GM20000 (cell line): Measurements from ENCODE around the gene TAMALIN.

ENCODE experiments used
- DNase-seq: peaks from one replicate; pipeline ENCODE4 v3.0.0; 2012; ENCODE audit warnings: low spot score
- TF ChIP-seq, protein P1 (sequence below): IDR thresholded peaks from 2 replicates; pipeline ENCODE4 v1.5.1; 2012; ENCODE audit warnings: mild to moderate bottlenecking, control low read depth; ENCODE audit errors: extremely low read depth, missing control alignments

TAMALIN gene

DNA sequence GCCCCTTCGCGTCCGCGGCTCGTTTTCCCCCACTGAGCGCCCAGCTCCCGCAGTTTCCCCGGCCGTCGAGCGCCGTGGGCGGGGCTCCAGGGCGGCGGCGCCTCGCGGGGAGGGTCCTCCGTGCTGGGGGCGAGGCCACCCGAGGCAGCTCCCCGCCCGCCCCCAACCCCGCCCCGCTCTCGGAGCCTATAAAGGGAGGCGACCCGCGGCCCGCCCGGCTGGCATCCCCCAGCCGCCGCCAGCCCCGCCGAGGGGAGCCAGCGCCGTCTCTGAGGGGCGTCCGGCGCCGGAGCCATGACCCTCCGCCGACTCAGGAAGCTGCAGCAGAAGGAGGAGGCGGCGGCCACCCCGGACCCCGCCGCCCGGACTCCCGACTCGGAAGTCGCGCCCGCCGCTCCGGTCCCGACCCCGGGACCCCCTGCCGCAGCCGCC, at the start of gene TAMALIN:
Gene TAMALIN, plus strand, starts transcription at position 221 of the 432 bp plus-strand sequence. Its CDS starts 74 bp downstream, at position 295.
- DNase-seq: peak; percentile 81
- TF ChIP-seq, protein P1, sequence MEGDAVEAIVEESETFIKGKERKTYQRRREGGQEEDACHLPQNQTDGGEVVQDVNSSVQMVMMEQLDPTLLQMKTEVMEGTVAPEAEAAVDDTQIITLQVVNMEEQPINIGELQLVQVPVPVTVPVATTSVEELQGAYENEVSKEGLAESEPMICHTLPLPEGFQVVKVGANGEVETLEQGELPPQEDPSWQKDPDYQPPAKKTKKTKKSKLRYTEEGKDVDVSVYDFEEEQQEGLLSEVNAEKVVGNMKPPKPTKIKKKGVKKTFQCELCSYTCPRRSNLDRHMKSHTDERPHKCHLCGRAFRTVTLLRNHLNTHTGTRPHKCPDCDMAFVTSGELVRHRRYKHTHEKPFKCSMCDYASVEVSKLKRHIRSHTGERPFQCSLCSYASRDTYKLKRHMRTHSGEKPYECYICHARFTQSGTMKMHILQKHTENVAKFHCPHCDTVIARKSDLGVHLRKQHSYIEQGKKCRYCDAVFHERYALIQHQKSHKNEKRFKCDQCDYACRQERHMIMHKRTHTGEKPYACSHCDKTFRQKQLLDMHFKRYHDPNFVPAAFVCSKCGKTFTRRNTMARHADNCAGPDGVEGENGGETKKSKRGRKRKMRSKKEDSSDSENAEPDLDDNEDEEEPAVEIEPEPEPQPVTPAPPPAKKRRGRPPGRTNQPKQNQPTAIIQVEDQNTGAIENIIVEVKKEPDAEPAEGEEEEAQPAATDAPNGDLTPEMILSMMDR: no peak

GRCh38 chr12:51958542-51958941, 48.2 kb upstream of the TAMALIN start:
- DNase-seq: no peak
- TF ChIP-seq, protein P1: no peak

DNA sequence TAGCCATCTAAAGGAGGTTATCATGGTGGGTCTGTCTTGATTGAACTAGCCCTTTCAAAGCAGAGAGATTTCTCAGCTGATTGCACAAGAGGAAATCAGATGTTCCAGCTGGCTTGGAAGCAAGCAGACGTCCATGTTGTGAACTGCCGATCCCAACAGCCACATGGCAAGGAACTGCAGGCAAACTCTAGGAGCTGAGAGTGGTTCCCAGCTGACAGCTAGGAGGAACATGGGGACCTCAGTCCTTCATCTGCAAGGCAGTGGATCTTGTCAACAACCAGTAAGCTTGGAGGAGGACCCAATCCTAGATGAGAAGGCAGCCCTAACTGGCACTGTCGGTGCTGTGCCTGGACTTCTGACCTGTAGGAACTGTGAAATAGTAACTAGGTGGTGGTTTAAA, 47.5 kb upstream of the TAMALIN start:
- TF ChIP-seq, protein P1: no peak
- DNase-seq: no peak

DNA sequence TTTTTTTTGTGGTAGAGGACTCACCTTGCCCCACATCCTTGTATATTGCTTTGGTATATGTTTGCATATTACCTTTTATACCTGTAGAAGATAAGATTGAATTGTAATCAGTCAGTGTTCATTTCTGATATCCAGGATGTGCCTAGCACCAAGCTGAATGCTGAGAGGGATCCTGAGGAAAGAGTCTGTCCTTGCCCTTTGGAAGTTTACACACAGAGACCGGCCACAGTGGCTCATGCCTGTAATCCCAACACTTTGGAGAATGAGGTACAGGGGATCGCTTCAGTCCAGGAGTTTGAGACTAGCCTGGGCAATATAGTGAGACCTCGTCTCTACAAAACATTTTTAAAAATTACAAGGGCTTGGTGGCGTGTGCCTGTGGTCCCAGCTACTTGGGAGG, 46.8 kb upstream of the TAMALIN start:
- TF ChIP-seq, protein P1: no peak
- DNase-seq: no peak

DNA sequence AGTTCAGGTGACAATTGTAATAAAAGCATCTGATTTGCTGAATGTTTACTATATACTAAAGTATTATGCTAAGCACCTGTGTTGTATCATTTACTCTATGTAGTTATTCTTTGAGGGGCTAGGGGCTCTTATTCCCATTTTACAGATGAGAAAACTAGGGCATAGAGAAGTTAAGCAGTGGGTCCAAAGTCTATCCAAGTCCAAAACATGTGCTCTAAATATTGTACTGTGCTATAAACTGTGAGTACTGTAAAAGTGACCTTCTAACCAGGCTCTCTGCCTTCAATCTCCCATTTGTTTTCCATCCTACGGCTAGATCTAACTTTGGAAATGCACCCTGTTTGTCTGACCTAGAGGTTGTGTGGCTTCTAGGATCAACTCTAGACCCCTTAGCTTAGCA, 46.3 kb upstream of the TAMALIN start:
- no peak for DNase-seq
- TF ChIP-seq, protein P1: no peak

GRCh38 chr12:51960890-51961289, 45.9 kb upstream of the TAMALIN start:
- DNase-seq: no peak
- TF ChIP-seq, protein P1: no peak

DNA sequence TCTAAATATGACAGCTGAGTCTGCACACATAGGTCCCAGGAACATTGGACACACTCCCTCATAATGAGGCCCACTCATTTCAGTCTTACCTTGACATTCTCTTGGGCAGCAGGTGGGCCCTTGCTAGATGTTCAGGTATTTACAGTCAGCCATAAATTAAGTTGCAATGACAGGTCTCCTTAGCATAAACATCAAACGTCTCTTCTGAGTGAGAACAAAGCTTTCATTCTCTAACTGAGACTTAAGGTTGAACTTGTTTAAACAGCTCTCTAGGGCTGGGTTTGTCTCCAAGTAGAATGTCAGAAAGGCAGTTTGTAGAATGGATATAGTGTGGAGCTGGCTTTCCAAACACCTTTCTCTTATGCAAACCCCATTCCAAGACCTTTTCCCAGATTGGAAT, 44.9 kb upstream of the TAMALIN start:
- TF ChIP-seq, protein P1: no peak
- DNase-seq: no peak

DNA sequence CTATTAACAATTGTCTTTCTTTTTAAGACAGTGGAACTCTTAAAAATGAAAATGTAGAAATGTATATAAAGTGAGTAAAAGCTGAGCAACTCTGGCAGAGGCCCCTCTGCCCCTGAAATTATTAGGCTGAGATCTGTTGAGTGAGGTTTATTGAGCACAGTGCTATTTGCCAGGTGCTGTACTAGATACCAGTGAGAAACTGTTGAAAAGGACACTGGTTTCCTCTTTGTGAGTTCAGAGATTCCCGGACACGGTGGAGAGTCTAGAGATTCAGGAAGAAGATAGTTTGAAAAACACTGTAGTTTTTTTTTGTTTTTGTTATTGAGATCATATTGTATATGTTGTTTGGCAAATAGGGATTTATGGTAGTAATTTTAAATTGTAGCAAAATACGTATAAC, 44.0 kb upstream of the TAMALIN start:
- no peak for DNase-seq
- TF ChIP-seq, protein P1: no peak
